GM12878 (cell line): ENCODE measurements around the gene DCDC1. TPM values are rescaled to one million over a fixed set of nuclear protein-coding genes. Genes with fewer than 3 reads are reported as not detected.

ENCODE experiments used
- ATAC-seq: fragments of 200-7000 bp; cut with Tn5 transposase; 3 replicates; pipeline ENCODE4 v1.9.1; 2020; ENCODE audit warnings: mild to moderate bottlenecking, moderate library complexity
- BruUV-seq: library from RNA; stranded (reverse); fragments of 400-500 nt; replicated peaks from 2 replicates; lab custom pipeline; 2021; lab: Mats Ljungman, UMichigan
- CTCF ChIA-PET: fragments of 300-600 bp; sonication (Branson Sonifier 250); formaldehyde crosslinking; extraction: SDS; loops from one replicate; lab custom pipeline; 2021; ENCODE audit warnings: inconsistent platforms; lab: Yijun Ruan, JAX
- POLR2A ChIA-PET: fragments of 350-600 bp; formaldehyde crosslinking; extraction: SDS; loops from one replicate; lab custom pipeline; 2021; ENCODE audit warnings: inconsistent platforms; lab: Charles Lee
- RAD21 ChIA-PET: fragments of 300-600 bp; sonication (Branson Sonifier 250); formaldehyde crosslinking; loops from one replicate; lab custom pipeline; 2023; ENCODE audit warnings: antibody characterized with exemption; ENCODE audit not compliant: unreplicated experiment; lab: Charles Lee
- SMC1A ChIA-PET: fragments of 300-600 bp; sonication (Branson Sonifier 250); formaldehyde crosslinking; loops from one replicate; lab custom pipeline; 2023; ENCODE audit not compliant: unreplicated experiment, uncharacterized antibody; lab: Charles Lee
- DNase-seq: peaks from one replicate; pipeline ENCODE4 v3.0.0-alpha.2; 2011; ENCODE audit warnings: low read depth, low spot score
- FAIRE-seq: peaks from 3 replicates; lab custom pipeline; 2011; peaks lifted over from hg19 to GRCh38; lab: Jason Lieb, UNC
- H2AFZ ChIP-seq: 2 replicates; pipeline ENCODE4 v1.6.0; 2011; ENCODE audit warnings: low read depth, low read length, control low read depth; ENCODE audit not compliant: control insufficient read depth
- H3K27ac ChIP-seq: 2 replicates; pipeline ENCODE4 v1.5.1; 2011; ENCODE audit warnings: control low read depth; ENCODE audit not compliant: control insufficient read depth, insufficient read depth
- H3K27me3 ChIP-seq, 2 experiments: replicated peaks in 1 of 2; 2 replicates each; pipeline versions ENCODE4 v1.6.0 to v1.6.1; 2011; ENCODE audit warnings: low read length in 1 of 2; ENCODE audit not compliant: control insufficient read depth in 2 of 2, insufficient read depth in 2 of 2
- H3K36me3 ChIP-seq, 2 experiments: 2 replicates each; pipeline ENCODE4 v1.5.1; 2011; ENCODE audit warnings: low read length in 1 of 2; ENCODE audit not compliant: control insufficient read depth in 2 of 2, insufficient read depth in 2 of 2
- H3K4me1 ChIP-seq: 2 replicates; pipeline ENCODE4 v1.6.1; 2011; ENCODE audit warnings: mild to moderate bottlenecking, low read length, moderate library complexity, mixed read lengths; ENCODE audit not compliant: control insufficient read depth, insufficient read depth
- H3K4me2 ChIP-seq: 2 replicates; pipeline ENCODE4 v1.6.0; 2011; ENCODE audit warnings: control low read depth; ENCODE audit not compliant: control insufficient read depth, insufficient read depth
- H3K4me3 ChIP-seq: fragments of 200-600 bp; sonication (generic); 2 replicates; pipeline ENCODE4 v1.5.1; 2016
- H3K79me2 ChIP-seq: 2 replicates; pipeline ENCODE4 v1.6.0; 2011; ENCODE audit warnings: low read length; ENCODE audit not compliant: control insufficient read depth, insufficient read depth
- H3K9ac ChIP-seq: 2 replicates; pipeline ENCODE4 v1.8.0; 2011; ENCODE audit warnings: low read length, control low read depth, mixed read lengths; ENCODE audit not compliant: control insufficient read depth, insufficient read depth
- H3K9me3 ChIP-seq: replicated peaks from 3 replicates; pipeline ENCODE4 v1.5.1; 2011; ENCODE audit warnings: mild to moderate bottlenecking, low read length; ENCODE audit not compliant: control insufficient read depth, insufficient read depth
- H4K20me1 ChIP-seq: 2 replicates; pipeline ENCODE4 v1.6.0; 2011; ENCODE audit not compliant: control insufficient read depth, insufficient read depth
- CBFB ChIP-seq: IDR thresholded peaks from 2 replicates; pipeline ENCODE4 v1.6.1; 2016; ENCODE audit warnings: antibody characterized with exemption, low read depth
- NFXL1 ChIP-seq: fragments of 450-650 bp; IDR thresholded peaks from 2 replicates; pipeline ENCODE4 v1.6.1; 2017; ENCODE audit warnings: antibody characterized with exemption, mild to moderate bottlenecking, borderline replicate concordance
- PAX8 ChIP-seq: fragments of 450-650 bp; IDR thresholded peaks from 2 replicates; pipeline ENCODE4 v1.6.1; 2017; ENCODE audit warnings: mild to moderate bottlenecking, moderate library complexity
- POU2F2 ChIP-seq: IDR thresholded peaks from 3 replicates; pipeline ENCODE4 v1.6.1; 2011; ENCODE audit warnings: low read depth, mild to moderate bottlenecking, low read length, borderline replicate concordance
- RBBP5 ChIP-seq: fragments of 200-600 bp; sonication (generic); conservative IDR thresholded peaks from 2 replicates; pipeline ENCODE4 v1.6.1; 2016
- RELB ChIP-seq: fragments of 450-650 bp; IDR thresholded peaks from 2 replicates; pipeline ENCODE4 v1.6.1; 2017; ENCODE audit warnings: low read depth, mild to moderate bottlenecking, moderate library complexity
- RFX5 ChIP-seq: IDR thresholded peaks from 2 replicates; pipeline ENCODE4 v1.6.1; 2011; ENCODE audit warnings: low read depth, low read length, improper control_type of control experiment
- STAT3 ChIP-seq: IDR thresholded peaks from 2 replicates; pipeline ENCODE4 v1.6.1; 2011; ENCODE audit warnings: low read depth, low read length, improper control_type of control experiment
- ZNF622 ChIP-seq: fragments of 450-650 bp; IDR thresholded peaks from 2 replicates; pipeline ENCODE4 v1.6.1; 2017; ENCODE audit warnings: mild to moderate bottlenecking, inconsistent platforms
- in situ Hi-C: fragments of 300-500 bp; cut with MboI; formaldehyde crosslinking; loops from 9 replicates; pipeline ENCODE4 v1.14.3; 2018; ENCODE audit warnings: mixed read lengths
- intact Hi-C: fragments of 100-400 bp; cut with micrococcal nuclease; formaldehyde crosslinking; loops from one replicate; pipeline ENCODE4 v1.14.2; 2022; ENCODE audit not compliant: unreplicated experiment
- polyA plus RNA-seq, 11 experiments: library from polyadenylated mRNA; depleted of rRNA in 4 of 11; unstranded in 6 of 11; stranded (reverse) in 5 of 11; fragments of >200 nt; fragmentation: Nextera tagmentation in 4 of 11; fragmentation: Illumina TruSeq in 1 of 11; extraction: Ambion mirVana in 4 of 11; extraction: Trizol in 1 of 11; gene quantifications; 1 replicate in 1 of 11; 2 replicates in 10 of 11; pipeline versions ENCODE4 v1.2.1 to v1.2.3, GENCODE V29; 2011 to 2016; ENCODE audit warnings: inconsistent platforms in 2 of 11, missing spikeins in 2 of 11, low read depth in 1 of 11
- total RNA-seq, 4 experiments: library from RNA; depleted of rRNA in 3 of 4; stranded (reverse); fragments of >200 nt in 3 of 4; fragmentation: Illumina TruSeq in 1 of 4; extraction: Trizol in 1 of 4; gene quantifications; 2 replicates each; pipeline versions ENCODE4 v1.2.1 to v1.2.3, GENCODE V29; 2013 to 2021

Gene DCDC1
- total and polyA plus RNA-seq, 10 of the 15 experiments (the other 5 are each of a cell fraction or from before 2014, with no cell fraction given), result not detected

GRCh38 chr11:31059529-31059928 is 310.0 kb downstream of the DCDC1 start:
- H3K27ac ChIP-seq, result no peak overlapping the region
- H2AFZ ChIP-seq, result no peak overlapping the region
- CTCF ChIA-PET, result interaction anchor here (0.6 to 2.0 kb wide), 3 partner anchors 10 to 1029 kb away, joined by 3 to 5 read pairs (median 4); no protein-coding TSS in a partner anchor
- ATAC-seq (no peak), DNase-seq (no peak), FAIRE-seq (no peak)
- TF ChIP-seq POU2F2 (no peak), RELB (no peak), RFX5 (no peak), STAT3 (no peak), RBBP5 (no peak), CBFB (no peak), NFXL1 (no peak), PAX8 (no peak), ZNF622 (no peak)
- intact Hi-C loops (no loop called here), in situ Hi-C loops (no loop called here)
- no TSS peak for BruUV-seq
- SMC1A ChIA-PET, result no interaction called here
- no peaks in the 10 kb centered on the region for H3K9me3 ChIP-seq
- H3K79me2 ChIP-seq, result no peaks in the 10 kb centered on the region
- H3K36me3 ChIP-seq, result no peaks in the 10 kb centered on the region
- H3K27me3 ChIP-seq, result no peaks in the 10 kb centered on the region
- no peaks in the 10 kb centered on the region for H4K20me1 ChIP-seq
- POLR2A ChIA-PET, result no interaction called here
- H3K9ac ChIP-seq, result no peak overlapping the region
- RAD21 ChIA-PET, result no interaction called here
- no peak overlapping the region for H3K4me2 ChIP-seq
- H3K4me1 ChIP-seq, result no peaks in the 10 kb centered on the region
- H3K4me3 ChIP-seq, result no peak overlapping the region
